HFF-Myc (cell line): ENCODE results near the gene BTBD3.

Experiments used
- DNase-seq: peaks from one replicate; pipeline ENCODE4 v3.0.0-alpha.2; 2011; ENCODE audit warnings: low read depth; ENCODE audit errors: extremely low read depth
- H3K4me3 ChIP-seq: replicated peaks from 2 replicates; pipeline ENCODE4 v1.5.1; 2011; ENCODE audit warnings: low read depth, mild to moderate bottlenecking, control low read depth, low read length
- TF ChIP-seq, protein P1 (sequence below): IDR thresholded peaks from 2 replicates; pipeline ENCODE4 v1.5.1; 2012; ENCODE audit warnings: mild to moderate bottlenecking, low read depth, low read length, control low read depth; ENCODE audit errors: missing control alignments

The BTBD3 gene

DNA sequence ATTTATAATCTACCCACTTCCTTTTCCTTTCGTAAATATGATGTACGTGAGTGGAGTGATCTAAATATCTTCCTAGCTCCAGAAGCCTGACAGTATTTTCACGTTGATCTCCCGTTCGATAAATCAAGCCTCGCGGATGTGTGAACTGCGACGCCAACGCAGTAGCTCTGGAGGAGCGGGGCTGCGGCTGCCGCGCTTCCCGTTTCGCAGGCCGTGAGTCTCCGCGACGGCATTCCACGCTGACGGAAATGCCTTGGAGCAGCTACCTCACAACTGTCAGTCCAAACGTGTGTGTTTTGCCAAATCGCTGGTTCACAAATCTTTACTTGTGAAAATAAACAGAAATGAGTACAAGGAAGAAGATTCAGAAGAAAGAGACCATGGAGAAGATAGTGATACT, 41.2 kb downstream of the BTBD3 start:
- TF ChIP-seq, protein P1, sequence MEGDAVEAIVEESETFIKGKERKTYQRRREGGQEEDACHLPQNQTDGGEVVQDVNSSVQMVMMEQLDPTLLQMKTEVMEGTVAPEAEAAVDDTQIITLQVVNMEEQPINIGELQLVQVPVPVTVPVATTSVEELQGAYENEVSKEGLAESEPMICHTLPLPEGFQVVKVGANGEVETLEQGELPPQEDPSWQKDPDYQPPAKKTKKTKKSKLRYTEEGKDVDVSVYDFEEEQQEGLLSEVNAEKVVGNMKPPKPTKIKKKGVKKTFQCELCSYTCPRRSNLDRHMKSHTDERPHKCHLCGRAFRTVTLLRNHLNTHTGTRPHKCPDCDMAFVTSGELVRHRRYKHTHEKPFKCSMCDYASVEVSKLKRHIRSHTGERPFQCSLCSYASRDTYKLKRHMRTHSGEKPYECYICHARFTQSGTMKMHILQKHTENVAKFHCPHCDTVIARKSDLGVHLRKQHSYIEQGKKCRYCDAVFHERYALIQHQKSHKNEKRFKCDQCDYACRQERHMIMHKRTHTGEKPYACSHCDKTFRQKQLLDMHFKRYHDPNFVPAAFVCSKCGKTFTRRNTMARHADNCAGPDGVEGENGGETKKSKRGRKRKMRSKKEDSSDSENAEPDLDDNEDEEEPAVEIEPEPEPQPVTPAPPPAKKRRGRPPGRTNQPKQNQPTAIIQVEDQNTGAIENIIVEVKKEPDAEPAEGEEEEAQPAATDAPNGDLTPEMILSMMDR, result no peak
- no peak overlapping the region for H3K4me3 ChIP-seq
- no peak for DNase-seq

DNA sequence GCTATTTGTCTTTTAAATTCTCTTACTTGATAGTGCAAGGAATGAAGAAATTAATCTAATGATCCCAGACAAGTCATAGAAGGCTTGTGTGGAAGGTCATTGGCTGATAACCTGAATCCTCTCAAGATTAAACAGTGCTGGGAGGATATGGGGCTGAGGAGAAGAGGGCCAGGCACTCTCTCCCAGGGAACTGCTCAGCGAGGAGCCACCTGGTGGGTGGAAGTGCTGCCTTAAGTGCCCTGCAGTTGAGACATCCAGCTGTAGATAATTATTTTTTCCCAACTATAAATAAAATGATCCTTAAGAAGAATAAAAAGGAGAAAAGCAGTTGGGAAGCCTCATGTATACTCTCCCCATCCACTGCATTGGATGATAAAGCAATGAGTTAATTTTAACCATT, 47.9 kb downstream of the BTBD3 start:
- TF ChIP-seq, protein P1, result peak; percentile 23
- H3K4me3 ChIP-seq, result no peak overlapping the region
- no peak for DNase-seq

DNA sequence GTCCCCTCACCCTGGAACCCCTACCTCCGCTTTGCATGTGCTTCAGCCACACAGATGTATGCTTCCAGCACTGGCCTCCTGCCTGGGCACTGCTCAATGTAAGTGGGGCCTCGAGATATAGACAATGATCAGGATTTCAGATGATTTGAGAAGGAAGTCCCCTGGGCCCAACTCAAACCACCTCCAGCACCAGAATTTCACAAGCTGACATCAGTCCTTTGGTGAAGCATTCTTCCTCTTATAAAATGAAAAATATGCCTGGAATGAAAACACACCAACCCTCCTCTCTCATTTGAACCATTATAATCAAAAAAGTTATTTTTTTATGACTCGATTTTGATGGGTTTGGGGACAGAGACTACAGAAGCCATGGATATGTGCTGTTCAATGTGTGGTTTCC, 48.5 kb downstream of the BTBD3 start:
- no peak overlapping the region for H3K4me3 ChIP-seq
- DNase-seq, result no peak
- TF ChIP-seq, protein P1, result no peak

DNA sequence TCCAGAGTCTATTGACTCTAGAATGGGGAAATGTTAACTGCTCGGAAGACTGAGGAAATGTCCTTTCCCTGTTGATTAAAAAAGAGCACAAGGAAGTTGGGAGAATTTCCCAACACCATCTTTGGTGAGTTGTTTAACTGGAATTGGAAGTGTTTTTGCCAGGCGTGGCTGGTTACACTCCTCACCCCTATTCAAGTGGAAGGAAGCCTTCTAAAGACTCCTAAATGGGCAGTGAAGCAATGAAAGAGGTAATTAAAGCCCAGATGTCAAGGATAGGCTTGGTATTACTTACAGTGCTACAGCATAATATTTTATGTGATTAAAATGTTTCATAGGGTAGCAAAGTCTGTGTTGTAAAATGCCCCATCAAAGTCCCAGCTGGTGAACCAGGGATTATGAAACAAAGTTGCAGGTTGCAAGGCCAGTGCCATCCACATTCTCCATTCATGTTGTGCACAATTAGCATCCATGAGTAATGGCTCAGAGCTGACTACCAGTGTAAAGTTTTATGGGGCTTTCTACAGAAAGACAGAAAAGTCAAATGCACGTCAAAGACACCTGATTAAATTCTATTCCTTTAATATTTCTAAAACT, 52.6 kb downstream of the BTBD3 start:
- no peak overlapping the region for H3K4me3 ChIP-seq
- TF ChIP-seq, protein P1, result no peak
- no peak for DNase-seq

DNA sequence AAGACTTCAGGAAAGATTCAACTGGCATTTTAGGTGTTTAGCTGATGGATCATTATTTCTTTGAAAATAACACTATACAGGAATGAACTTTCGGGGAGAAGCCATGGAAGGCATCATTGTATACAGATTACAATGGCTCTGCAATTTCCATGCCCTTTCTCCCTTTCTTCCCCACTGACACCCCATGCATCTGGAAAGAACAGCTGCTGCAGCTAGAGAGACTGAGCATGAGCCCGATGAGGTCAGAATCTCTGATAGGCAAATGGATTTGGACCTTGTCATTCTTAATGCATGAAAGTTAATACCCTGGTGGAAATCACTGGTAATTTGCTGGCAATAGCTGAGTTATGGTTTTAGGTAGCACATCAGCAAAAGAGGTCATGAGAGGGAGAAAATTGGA, 54.8 kb downstream of the BTBD3 start:
- DNase-seq, result no peak
- H3K4me3 ChIP-seq, result no peak overlapping the region
- TF ChIP-seq, protein P1, result no peak
